IPS DF 4.7 (cell line): ENCODE data around the gene C1QL3.

Experiments
- DNase-seq: peaks from one replicate; pipeline ENCODE4 v3.0.0-alpha.2; 2013; ENCODE audit warnings: low spot score; ENCODE audit errors: extremely low read depth

C1QL3 gene

DNA sequence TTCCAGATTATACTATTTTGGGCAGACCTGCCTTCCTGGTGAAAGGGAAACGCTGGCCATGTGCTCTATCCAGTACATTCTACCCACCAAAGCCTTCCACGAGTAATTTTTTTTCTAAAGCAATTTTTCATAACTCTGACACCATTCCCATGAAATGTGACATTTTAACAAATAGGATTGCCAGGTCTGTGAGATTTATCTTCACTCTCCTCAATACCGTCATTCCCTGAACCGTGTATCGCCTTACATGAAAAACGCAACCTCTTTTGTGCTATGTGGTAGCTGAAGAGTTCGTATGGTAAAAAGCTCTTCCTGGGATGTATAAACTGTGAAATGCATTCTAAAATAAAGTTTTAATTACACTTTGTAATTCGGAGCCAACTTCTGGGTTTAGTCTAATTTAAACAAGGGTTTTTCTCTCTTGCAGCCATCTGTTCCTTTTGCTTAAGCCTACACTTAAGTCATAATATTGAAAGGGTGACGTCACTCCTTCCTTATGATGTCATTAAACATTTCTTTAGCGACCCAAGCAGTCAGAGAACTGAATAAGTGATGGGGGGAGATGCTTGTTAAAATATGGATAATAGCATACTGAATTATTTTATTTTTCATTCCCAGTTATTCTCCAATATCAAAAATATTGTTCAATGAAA lies 27.7 kb downstream of the C1QL3 start:
- no peak for DNase-seq

DNA sequence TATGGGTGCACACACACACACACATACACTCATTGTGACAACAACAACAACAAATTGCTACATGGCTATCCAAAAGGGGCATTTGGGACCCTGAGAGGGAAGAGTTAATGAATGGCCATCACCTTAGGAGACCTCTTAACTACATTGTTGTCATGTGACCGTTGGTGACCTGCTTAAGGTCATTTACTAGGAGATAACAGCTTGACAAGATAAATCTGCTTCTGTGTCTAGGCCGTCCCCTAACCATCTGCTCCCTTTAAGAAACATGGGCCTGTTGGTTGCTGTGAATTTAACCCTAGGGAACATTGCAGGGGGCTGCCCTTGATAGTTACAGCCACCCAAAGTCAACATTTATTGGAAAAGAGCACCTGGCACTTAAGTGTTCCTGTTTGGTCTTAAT lies 29.7 kb downstream of the C1QL3 start:
- no peak for DNase-seq

DNA sequence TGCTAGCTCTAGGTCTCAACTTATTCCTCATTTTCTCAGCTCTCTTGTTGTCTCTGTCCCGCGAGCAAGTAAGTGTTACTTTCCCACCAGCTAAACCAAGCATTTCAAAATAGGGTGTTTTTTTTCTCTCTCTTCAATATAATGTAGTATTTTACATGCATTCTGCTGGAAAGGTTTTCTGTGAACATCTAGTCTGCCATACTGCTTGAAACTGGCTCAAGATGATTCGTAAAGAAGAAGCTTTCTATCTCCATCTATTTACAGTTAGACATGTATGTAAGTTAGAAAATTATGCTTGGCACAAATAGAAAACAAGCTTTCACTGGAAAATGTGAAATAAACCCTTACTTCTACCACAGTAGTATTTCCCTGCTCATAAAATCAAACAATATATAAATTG lies 31.2 kb downstream of the C1QL3 start:
- no peak for DNase-seq

DNA sequence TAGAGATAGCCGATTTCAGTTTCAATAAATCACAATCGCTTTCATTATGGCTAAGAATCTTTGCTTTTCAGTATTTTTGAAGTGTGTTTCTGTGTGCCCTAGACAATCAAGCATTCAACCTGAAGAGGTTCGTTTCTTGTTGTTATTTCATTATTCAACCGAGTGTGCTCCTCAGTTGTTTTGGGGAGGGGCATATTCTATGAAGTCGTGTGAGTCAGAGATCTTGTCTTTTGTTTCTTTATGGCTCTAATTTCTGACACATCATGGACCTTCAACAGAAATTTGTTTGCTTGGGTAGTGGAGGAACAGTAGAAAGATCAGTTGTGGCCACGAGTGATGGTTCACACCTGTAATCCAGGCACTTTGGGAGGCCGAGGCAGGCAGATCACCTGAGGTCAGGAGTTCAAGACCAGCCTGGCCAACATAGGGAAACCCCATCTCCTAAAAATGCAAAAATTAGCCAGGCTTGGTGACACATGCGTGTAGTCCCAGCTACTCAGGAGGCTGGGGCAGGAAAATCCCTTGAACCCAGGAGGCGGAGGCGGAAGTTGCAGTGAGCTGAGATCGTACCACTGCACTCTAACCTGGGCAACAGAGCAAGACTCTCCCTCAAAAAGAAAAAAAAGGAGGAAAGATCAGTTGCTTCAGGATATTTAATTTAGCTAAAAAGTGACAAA lies 38.3 kb downstream of the C1QL3 start:
- no peak for DNase-seq

DNA sequence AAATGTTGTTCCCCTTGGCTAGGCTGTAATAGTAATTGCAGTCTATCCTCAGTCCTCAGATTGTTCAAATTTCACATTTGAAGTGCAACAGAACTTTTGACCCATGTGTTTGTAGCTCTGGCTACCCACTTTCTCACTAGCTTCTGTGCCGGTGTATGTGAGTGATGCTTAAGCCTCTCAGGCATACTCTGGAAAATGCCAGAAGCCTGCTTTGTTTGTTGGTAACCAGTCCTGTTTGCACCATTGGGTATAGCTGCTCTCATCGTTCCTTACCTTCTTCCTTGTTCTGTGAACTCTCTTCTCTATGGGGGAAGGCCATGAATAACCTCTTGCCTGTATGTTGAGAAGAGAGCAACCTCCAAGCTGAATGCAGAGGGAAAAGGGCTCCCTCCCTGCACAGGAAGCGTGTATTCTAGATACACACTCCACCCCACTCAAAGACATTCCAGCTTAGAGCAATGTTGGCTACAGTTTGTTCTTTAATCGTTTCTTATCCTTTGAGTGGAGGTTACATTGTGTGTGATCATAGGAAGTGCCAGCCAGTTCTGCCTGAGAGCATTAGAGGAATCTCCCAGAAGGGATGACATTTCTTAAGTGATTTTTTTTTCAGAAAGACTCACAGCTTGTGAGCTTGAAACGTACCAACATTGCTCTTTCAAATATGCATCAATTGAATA lies 40.5 kb downstream of the C1QL3 start:
- no peak for DNase-seq

DNA sequence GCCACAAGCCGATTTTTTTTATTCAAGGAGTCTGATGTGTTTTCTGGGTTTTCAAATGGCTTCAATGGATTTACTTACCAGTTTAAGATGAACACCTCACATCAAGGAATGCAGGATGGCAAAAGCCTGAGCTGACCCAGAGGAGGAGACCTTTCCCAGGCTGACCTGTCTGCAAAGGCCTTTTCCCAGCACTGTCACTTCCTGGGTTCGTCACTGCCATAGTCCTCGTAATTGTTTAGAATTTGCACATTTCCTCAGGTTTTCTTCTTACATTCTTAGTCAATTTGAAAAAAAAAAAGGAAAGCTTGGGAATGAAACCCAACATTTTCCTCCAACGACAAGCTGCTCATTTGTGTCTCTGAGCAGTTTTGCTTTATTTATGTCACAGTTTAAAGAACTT lies 42.9 kb downstream of the C1QL3 start:
- no peak for DNase-seq

DNA sequence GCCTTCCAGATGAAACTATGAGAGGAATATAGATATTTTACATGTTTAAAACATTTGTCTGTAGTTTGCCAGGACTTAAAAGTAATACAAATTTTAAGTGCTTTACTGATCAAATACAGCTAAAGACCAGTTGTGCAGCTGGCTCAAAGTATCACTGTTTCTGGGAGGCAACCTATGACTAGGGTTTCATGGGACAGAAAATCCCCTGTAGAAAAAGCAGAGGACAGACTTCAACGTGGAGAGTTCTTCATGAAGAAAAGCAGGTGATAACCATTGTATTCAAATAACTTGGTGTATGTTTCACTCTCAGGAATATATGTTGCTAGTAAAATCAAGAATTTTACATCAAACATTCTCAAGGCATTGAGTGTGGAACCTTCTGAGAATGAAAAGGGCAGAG lies 43.9 kb downstream of the C1QL3 start:
- DNase-seq, result no peak

DNA sequence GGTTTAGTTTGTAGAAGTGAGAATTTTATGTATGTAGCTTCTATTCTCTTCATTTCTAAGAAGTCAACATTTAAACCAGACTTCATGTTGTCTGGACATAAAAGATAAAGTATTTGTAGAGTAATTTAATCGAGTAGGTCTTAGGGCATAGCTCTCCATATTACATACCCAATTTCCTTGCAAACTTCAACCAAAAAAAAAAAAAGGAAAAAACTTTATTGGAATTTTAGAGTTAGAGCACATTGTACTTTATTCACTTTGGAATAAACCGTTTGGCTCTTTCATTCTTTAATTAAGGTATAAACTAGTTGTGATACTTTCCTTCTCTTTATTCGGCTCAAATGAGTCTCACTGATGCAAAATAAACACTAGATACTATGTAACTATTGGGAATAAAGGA lies 48.9 kb downstream of the C1QL3 start:
- DNase-seq, result no peak

DNA sequence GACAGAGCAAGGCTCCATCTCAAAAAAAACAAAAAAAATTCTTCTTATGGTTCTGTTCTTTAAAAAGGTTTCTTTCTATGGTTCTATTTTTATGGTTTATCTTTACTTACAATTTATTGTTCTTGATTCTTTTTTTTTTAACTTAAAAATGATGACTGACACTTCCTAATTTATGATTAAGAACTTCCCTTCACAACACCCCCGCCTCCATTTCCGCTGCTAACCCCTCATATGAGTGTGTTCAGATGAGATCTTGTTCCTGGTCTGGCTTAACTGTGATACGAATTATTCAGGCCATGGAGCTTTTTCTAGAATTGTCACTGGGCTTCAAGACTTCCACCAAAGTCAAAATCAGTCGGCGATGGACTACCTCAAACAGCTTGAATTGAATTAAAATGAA lies 50.9 kb downstream of the C1QL3 start:
- DNase-seq, result no peak

DNA sequence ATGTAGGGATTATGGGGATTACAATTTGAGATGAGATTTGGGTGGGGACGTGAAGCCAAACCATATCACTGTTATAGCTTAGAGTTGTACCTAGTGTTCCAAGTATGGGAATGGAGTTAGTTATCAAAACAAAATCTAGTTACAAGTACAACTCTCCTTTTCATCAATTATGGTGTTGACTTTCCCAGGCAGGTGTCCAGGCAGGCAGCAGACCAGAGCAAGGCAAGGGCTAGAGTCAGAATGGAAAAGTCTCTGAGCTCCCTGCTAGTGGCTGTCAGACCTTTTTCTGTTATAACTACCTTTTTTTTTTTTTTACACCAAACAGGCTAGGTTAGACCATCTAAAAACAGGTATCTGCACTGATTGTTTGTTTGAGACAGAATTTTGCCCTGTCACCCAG lies 55.7 kb downstream of the C1QL3 start:
- no peak for DNase-seq
